Brain microvascular endothelial cell (primary cell): ENCODE results near the gene ARHGAP26.

ENCODE experiments used
- DNase-seq: peaks from one replicate; pipeline ENCODE4 v3.0.0-alpha.2; 2020
- H3K27ac ChIP-seq: fragments of 250-450 bp; sonication (Bioruptor Pico); 2 replicates; pipeline ENCODE4 v1.5.1; 2020; ENCODE audit warnings: mild to moderate bottlenecking, moderate library complexity
- H3K27me3 ChIP-seq: fragments of 250-450 bp; sonication (Bioruptor Pico); replicated peaks from 2 replicates; pipeline ENCODE4 v1.5.1; 2020; ENCODE audit warnings: mild to moderate bottlenecking
- H3K36me3 ChIP-seq: fragments of 250-450 bp; sonication (Bioruptor Pico); replicated peaks from 2 replicates; pipeline ENCODE4 v1.5.1; 2020; ENCODE audit warnings: mild to moderate bottlenecking
- H3K4me3 ChIP-seq: 2 replicates; pipeline ENCODE4 v1.5.1; 2011; ENCODE audit warnings: low read depth, mild to moderate bottlenecking, control low read depth, low read length, moderate library complexity
- in situ Hi-C: cut with HindIII; loops from 2 replicates; pipeline ENCODE4 v1.10.0; 2017; ENCODE audit warnings: low sequenced_read_pairs, low pct_ligation_motif_present
- TF ChIP-seq, protein P1 (sequence below): IDR thresholded peaks from 2 replicates; pipeline ENCODE4 v1.5.1; 2011; ENCODE audit warnings: low read depth, mild to moderate bottlenecking, moderate library complexity, low read length, control low read depth, inconsistent platforms; ENCODE audit errors: missing control alignments

Gene ARHGAP26

DNA sequence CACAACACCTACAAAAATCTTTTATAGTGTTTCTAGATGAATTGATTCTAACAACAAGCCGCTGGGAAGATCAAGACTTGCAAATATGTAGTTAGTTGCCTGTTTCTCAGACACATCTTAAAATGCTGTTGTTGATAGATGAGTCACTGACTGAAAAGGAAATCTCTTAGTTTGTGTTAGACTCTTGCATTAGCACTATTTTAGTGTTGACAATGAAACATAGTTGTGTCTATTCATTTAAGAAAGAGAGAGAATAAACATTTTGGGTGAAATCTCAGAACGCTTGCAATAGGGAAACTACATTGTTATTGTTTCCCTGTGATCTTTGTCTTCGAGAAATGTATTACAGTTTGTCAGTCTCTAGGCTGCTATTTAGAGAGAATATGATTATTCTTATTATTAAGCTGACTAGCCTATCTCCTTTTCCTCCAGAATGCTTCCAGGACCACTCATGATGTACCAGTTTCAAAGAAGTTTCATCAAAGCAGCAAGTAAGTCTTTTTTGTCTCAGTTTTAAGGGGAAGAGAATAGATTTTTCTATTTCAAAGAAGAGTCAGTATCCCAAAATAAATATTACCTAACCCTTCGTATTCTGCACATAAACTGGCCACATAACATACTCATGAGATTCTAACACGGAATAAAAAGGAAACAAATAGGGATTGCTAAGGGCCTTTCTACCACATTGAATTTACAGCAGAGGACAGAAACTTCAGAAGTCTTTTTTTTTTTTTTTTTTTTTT lies 285.6 kb downstream of the ARHGAP26 start:
- Histone ChIP-seq H3K27me3 (no peaks in the 10 kb centered on the region), H3K36me3 (no peaks in the 10 kb centered on the region), H3K4me3 (no peak overlapping the region), H3K27ac (peak overlapping the region; percentile 21)
- DNase-seq = no peak
- in situ Hi-C loops = no loop called here
- TF ChIP-seq, protein P1, sequence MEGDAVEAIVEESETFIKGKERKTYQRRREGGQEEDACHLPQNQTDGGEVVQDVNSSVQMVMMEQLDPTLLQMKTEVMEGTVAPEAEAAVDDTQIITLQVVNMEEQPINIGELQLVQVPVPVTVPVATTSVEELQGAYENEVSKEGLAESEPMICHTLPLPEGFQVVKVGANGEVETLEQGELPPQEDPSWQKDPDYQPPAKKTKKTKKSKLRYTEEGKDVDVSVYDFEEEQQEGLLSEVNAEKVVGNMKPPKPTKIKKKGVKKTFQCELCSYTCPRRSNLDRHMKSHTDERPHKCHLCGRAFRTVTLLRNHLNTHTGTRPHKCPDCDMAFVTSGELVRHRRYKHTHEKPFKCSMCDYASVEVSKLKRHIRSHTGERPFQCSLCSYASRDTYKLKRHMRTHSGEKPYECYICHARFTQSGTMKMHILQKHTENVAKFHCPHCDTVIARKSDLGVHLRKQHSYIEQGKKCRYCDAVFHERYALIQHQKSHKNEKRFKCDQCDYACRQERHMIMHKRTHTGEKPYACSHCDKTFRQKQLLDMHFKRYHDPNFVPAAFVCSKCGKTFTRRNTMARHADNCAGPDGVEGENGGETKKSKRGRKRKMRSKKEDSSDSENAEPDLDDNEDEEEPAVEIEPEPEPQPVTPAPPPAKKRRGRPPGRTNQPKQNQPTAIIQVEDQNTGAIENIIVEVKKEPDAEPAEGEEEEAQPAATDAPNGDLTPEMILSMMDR = no peak

DNA sequence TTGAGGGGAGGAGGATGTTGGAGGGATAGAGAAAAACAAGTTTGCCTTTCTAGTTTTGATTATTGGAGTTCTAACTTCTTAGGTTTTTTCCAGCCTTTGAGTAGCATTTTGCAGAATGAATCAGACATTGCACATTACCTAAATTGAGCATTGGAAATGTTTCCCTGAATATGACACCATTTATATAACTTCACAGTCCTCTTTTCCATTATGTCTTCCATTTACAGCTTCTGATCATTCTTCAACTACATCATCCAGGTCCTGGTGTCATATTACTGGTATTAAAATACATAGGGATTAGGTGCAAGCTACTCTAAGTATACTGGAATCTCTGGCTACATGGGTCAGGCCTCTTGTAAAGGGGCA lies 286.1 kb downstream of the ARHGAP26 start:
- no peaks in the 10 kb centered on the region for H3K27me3 ChIP-seq
- no peak overlapping the region for H3K4me3 ChIP-seq
- no peak for DNase-seq
- in situ Hi-C loops = no loop called here
- H3K27ac ChIP-seq = no peak overlapping the region
- H3K36me3 ChIP-seq = no peaks in the 10 kb centered on the region
- TF ChIP-seq, protein P1 = no peak

DNA sequence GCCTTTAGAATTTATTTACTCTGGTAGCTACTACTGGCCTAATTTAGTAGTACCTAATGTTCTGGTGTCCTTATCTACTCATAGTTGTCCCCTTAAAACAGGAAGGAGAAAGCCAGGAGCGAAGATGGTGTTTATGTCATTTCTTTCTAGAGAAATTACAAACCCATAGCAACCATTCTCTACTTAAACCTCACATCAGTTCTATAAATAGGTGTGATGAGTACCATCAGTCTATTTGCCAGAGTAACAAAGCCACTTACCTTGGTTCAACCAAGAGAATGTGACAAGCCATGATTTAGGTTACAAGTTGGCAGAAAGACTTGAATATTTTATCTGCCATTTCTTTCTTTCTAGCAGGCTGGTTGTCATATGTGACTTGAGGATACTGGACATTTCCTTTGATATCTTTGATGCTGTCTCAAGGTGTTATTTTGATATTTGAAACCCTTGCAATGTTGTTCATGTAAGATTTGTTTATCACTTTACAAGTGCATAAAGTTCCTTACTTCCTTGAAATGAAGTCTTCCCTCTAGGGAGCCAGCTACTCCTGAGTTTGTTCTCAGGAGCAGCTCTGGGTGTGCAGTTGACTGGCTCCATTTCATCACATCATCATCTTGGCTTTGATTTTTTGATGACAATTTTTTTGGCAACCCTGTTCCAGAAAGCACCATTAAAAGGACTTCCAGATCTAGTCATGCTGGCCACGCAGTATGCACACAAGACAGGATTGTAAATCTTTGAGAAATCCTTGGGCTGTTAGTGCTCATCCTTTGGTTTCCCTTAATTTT lies 286.8 kb downstream of the ARHGAP26 start:
- DNase-seq = no peak
- Histone ChIP-seq H3K4me3 (no peak overlapping the region), H3K36me3 (no peaks in the 10 kb centered on the region), H3K27ac (no peak overlapping the region), H3K27me3 (no peaks in the 10 kb centered on the region)
- TF ChIP-seq, protein P1 = no peak
- in situ Hi-C loops = no loop called here

DNA sequence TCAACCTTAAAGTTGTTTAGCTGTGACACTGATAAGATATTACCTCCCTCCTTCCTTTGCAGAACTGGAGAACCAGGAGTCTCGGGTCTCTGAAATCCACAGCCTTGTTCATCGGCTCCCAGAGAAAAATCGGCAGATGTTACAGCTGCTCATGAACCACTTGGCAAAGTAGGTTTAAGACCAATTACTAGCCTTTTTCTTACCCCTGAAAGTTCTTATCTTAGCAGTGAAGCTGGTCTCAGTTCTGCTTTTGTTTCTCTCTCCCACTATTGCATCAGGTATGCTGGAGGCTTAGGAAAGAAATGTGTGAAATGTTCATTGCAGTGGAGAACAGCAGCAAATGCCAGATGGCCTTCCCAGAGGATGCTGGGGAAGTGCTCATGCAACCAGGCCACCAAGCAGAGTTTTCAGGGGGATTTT lies 287.4 kb downstream of the ARHGAP26 start:
- no peak for DNase-seq

DNA sequence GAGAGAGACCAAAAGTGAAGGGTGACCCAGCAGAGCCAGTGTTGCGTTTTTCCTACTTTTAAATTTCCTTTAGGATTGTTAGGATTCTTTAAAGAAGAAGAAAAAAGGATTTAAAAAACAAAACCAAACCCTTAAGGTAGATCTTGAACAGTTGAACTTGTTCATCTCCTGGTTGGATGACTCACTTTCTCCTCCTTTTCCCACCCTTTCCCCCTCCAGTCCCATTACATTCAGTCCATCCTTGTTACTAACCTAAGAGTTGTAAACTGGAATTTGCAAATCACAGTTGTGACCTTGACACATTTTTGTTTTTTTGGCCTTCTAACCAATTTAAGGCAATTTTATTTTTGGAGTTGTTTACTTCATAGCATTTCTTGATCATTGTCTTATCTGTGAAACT lies 289.2 kb downstream of the ARHGAP26 start:
- in situ Hi-C loops = no loop called here
- TF ChIP-seq, protein P1 = no peak
- no peaks in the 10 kb centered on the region for H3K36me3 ChIP-seq
- no peak overlapping the region for H3K4me3 ChIP-seq
- H3K27me3 ChIP-seq = no peaks in the 10 kb centered on the region
- no peak overlapping the region for H3K27ac ChIP-seq
- no peak for DNase-seq

More for the DNA sequence above, 287.4 kb downstream of the ARHGAP26 start:
- Histone ChIP-seq H3K27ac (no peak overlapping the region), H3K4me3 (no peak overlapping the region), H3K36me3 (no peaks in the 10 kb centered on the region), H3K27me3 (no peaks in the 10 kb centered on the region)
- in situ Hi-C loops = no loop called here
- TF ChIP-seq, protein P1 = no peak
